Neural cell (in vitro differentiated cells): Measurements from ENCODE around the gene BCAP31. TPM values are rescaled to one million over a fixed set of nuclear protein-coding genes. Genes with fewer than 3 reads are reported as not detected.
"Not testable (repeated sequence)": the region's sequence is repeated elsewhere in the genome, so short reads cannot be mapped to it uniquely, and the experiment has no call there.

ENCODE experiments used
- H2AFZ ChIP-seq: fragments of 200-600, 300-800 bp; sonication (generic), shearing (Covaris generic); 2 replicates; pipeline ENCODE4 v1.6.0; 2014; ENCODE audit warnings: low read depth, mild to moderate bottlenecking, antibody characterized with exemption, low read length, moderate library complexity
- H3F3A ChIP-seq: fragments of 200-600 bp; shearing (Covaris generic); 2 replicates; pipeline ENCODE4 v1.6.1; 2016; ENCODE audit warnings: mild to moderate bottlenecking, moderate library complexity, mixed read lengths, antibody characterized with exemption, low read length; ENCODE audit not compliant: insufficient read depth, poor library complexity, severe bottlenecking
- H3K27ac ChIP-seq: fragments of 200-600, 300-800 bp; sonication (generic), shearing (Covaris generic); 2 replicates; pipeline ENCODE4 v1.5.1; 2014; ENCODE audit warnings: mild to moderate bottlenecking, low read length, moderate library complexity
- H3K27me3 ChIP-seq: fragments of 300-800, 200-600 bp; sonication (generic), shearing (Covaris generic); 2 replicates; pipeline ENCODE4 v1.6.0; 2014; ENCODE audit warnings: mild to moderate bottlenecking, low read depth, low read length, moderate library complexity; ENCODE audit not compliant: insufficient read depth
- H3K36me3 ChIP-seq: fragments of 300-800, 200-600 bp; sonication (generic), shearing (Covaris generic); 2 replicates; pipeline ENCODE4 v1.5.1; 2014; ENCODE audit warnings: mild to moderate bottlenecking, antibody characterized with exemption, low read length, moderate library complexity; ENCODE audit not compliant: insufficient read depth
- H3K4me2 ChIP-seq: fragments of 300-800, 200-600 bp; sonication (generic), shearing (Covaris generic); 2 replicates; pipeline ENCODE4 v1.6.0; 2014; ENCODE audit warnings: mild to moderate bottlenecking, low read length
- H3K4me3 ChIP-seq: fragments of 300-800, 200-600 bp; sonication (generic), shearing (Covaris generic); 2 replicates; pipeline ENCODE4 v1.5.1; 2014; ENCODE audit warnings: mild to moderate bottlenecking, low read length, moderate library complexity
- H3K79me2 ChIP-seq: fragments of 200-600 bp; shearing (Covaris generic); replicated peaks from 2 replicates; pipeline ENCODE4 v1.6.0; 2014; ENCODE audit warnings: mild to moderate bottlenecking, low read length, moderate library complexity; ENCODE audit not compliant: insufficient read depth
- H3K9ac ChIP-seq: fragments of 300-800, 200-600 bp; sonication (generic), shearing (Covaris generic); 2 replicates; pipeline ENCODE4 v1.6.1; 2016; ENCODE audit warnings: mild to moderate bottlenecking, low read length, mixed read lengths
- H3K9me2 ChIP-seq: fragments of 200-600 bp; shearing (Covaris generic); 2 replicates; pipeline ENCODE4 v1.6.1; 2016; ENCODE audit warnings: mild to moderate bottlenecking, low read length, mixed read lengths; ENCODE audit not compliant: insufficient read depth
- H3K9me3 ChIP-seq: fragments of 200-600, 300-800 bp; sonication (generic), shearing (Covaris generic); 2 replicates; pipeline ENCODE4 v1.6.1; 2016; ENCODE audit warnings: mild to moderate bottlenecking, mixed run types, low read length, moderate library complexity, mixed read lengths
- H4K20me1 ChIP-seq: fragments of 200-600 bp; shearing (Covaris generic); 2 replicates; pipeline ENCODE4 v1.6.1; 2016; ENCODE audit warnings: mild to moderate bottlenecking, mixed run types; ENCODE audit not compliant: insufficient read depth
- EP300 ChIP-seq: fragments of 450-650 bp; conservative IDR thresholded peaks from 2 replicates; pipeline ENCODE4 v1.6.1; 2014; ENCODE audit warnings: antibody characterized with exemption, mild to moderate bottlenecking, moderate library complexity; ENCODE audit not compliant: poor library complexity, severe bottlenecking
- EZH2 ChIP-seq: fragments of 200-600, 300-800 bp; shearing (Covaris generic), sonication (generic); IDR thresholded peaks from 2 replicates; pipeline ENCODE4 v1.6.1; 2014; ENCODE audit warnings: antibody characterized with exemption, low read length, borderline replicate concordance, mild to moderate bottlenecking; ENCODE audit not compliant: insufficient read depth, poor library complexity, severe bottlenecking
- MXI1 ChIP-seq: fragments of 450-650 bp; conservative IDR thresholded peaks from 2 replicates; pipeline ENCODE4 v1.6.1; 2014; ENCODE audit warnings: antibody characterized with exemption, mild to moderate bottlenecking; ENCODE audit not compliant: poor library complexity, severe bottlenecking
- POLR2AphosphoS5 ChIP-seq: IDR thresholded peaks from 2 replicates; pipeline ENCODE4 v1.6.1; 2012
- RAD21 ChIP-seq: fragments of 450-650 bp; conservative IDR thresholded peaks from 2 replicates; pipeline ENCODE4 v1.6.1; 2014; ENCODE audit warnings: antibody characterized with exemption, mild to moderate bottlenecking, moderate library complexity
- SMC3 ChIP-seq: fragments of 450-650 bp; conservative IDR thresholded peaks from 2 replicates; pipeline ENCODE4 v1.6.1; 2014; ENCODE audit warnings: antibody characterized with exemption, mild to moderate bottlenecking, moderate library complexity; ENCODE audit not compliant: poor library complexity
- TAF1 ChIP-seq: IDR thresholded peaks from 2 replicates; pipeline ENCODE4 v1.6.1; 2012; ENCODE audit warnings: low read depth
- polyA plus RNA-seq: library from polyadenylated mRNA; depleted of rRNA; stranded (reverse); fragments of >200 nt; gene quantifications from 2 replicates; pipeline ENCODE4 v1.2.3, GENCODE V29; 2014
- TF ChIP-seq, protein P1 (sequence below): fragments of 450-650 bp; IDR thresholded peaks from 2 replicates; pipeline ENCODE4 v1.5.1; 2014; ENCODE audit warnings: antibody characterized with exemption, mild to moderate bottlenecking, moderate library complexity; ENCODE audit not compliant: poor library complexity, severe bottlenecking
- TF ChIP-seq, protein P2 (sequence below): IDR thresholded peaks from 2 replicates; pipeline ENCODE4 v1.6.1; 2012; ENCODE audit warnings: borderline replicate concordance

The BCAP31 gene
- polyA plus RNA-seq, 1 donor from 2014 or later, result 182 TPM

DNA sequence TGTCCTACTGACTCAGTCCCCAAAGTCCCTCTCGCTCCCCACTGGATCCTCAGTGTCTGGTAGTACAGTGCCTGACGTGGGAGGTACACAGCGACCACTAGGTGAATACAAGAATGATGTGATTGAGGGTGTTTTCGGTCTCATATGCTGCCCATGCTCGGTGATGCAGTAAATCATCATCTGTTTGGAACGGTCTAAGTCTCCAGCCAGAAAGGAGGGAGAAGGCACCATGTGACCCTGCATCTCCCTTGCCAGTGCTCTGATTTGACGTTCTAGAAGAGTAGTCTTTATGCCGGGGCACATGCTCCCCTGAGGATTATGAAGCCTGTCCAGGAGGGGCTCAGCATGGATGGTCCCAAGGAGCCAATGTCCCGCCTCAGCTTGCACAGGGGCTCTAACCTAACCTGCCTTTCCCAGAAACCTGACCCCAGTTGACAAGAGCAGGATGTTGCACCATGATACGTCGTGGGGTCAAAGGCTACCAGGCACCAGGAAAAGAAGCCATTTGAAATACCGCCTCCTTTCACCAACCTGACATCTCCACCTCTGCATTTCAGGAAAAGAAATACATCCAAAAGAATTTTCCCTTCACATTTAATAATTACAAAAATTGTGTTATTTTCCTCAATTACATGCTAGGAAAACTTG, 26.1 kb upstream of the BCAP31 start:
- H3K36me3 ChIP-seq, result no peaks in the 10 kb centered on the region
- H3K9me3 ChIP-seq, result no peaks in the 10 kb centered on the region
- no peaks in the 10 kb centered on the region for H3F3A ChIP-seq
- H3K79me2 ChIP-seq, result no peaks in the 10 kb centered on the region
- no peaks in the 10 kb centered on the region for H3K27me3 ChIP-seq
- H2AFZ ChIP-seq, result no peak overlapping the region
- H3K9me2 ChIP-seq, result no peaks in the 10 kb centered on the region
- no peak overlapping the region for H3K4me3 ChIP-seq
- TF ChIP-seq EZH2 (no peak), EP300 (no peak), RAD21 (no peak), SMC3 (no peak), MXI1 (no peak), TAF1 (no peak), POLR2AphosphoS5 (no peak)
- TF ChIP-seq, protein P1, sequence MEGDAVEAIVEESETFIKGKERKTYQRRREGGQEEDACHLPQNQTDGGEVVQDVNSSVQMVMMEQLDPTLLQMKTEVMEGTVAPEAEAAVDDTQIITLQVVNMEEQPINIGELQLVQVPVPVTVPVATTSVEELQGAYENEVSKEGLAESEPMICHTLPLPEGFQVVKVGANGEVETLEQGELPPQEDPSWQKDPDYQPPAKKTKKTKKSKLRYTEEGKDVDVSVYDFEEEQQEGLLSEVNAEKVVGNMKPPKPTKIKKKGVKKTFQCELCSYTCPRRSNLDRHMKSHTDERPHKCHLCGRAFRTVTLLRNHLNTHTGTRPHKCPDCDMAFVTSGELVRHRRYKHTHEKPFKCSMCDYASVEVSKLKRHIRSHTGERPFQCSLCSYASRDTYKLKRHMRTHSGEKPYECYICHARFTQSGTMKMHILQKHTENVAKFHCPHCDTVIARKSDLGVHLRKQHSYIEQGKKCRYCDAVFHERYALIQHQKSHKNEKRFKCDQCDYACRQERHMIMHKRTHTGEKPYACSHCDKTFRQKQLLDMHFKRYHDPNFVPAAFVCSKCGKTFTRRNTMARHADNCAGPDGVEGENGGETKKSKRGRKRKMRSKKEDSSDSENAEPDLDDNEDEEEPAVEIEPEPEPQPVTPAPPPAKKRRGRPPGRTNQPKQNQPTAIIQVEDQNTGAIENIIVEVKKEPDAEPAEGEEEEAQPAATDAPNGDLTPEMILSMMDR, result no peak
- TF ChIP-seq, protein P2, sequence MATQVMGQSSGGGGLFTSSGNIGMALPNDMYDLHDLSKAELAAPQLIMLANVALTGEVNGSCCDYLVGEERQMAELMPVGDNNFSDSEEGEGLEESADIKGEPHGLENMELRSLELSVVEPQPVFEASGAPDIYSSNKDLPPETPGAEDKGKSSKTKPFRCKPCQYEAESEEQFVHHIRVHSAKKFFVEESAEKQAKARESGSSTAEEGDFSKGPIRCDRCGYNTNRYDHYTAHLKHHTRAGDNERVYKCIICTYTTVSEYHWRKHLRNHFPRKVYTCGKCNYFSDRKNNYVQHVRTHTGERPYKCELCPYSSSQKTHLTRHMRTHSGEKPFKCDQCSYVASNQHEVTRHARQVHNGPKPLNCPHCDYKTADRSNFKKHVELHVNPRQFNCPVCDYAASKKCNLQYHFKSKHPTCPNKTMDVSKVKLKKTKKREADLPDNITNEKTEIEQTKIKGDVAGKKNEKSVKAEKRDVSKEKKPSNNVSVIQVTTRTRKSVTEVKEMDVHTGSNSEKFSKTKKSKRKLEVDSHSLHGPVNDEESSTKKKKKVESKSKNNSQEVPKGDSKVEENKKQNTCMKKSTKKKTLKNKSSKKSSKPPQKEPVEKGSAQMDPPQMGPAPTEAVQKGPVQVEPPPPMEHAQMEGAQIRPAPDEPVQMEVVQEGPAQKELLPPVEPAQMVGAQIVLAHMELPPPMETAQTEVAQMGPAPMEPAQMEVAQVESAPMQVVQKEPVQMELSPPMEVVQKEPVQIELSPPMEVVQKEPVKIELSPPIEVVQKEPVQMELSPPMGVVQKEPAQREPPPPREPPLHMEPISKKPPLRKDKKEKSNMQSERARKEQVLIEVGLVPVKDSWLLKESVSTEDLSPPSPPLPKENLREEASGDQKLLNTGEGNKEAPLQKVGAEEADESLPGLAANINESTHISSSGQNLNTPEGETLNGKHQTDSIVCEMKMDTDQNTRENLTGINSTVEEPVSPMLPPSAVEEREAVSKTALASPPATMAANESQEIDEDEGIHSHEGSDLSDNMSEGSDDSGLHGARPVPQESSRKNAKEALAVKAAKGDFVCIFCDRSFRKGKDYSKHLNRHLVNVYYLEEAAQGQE, result no peak
- H3K9ac ChIP-seq, result no peak overlapping the region
- no peak overlapping the region for H3K4me2 ChIP-seq
- no peaks in the 10 kb centered on the region for H4K20me1 ChIP-seq
- H3K27ac ChIP-seq, result no peak overlapping the region

DNA sequence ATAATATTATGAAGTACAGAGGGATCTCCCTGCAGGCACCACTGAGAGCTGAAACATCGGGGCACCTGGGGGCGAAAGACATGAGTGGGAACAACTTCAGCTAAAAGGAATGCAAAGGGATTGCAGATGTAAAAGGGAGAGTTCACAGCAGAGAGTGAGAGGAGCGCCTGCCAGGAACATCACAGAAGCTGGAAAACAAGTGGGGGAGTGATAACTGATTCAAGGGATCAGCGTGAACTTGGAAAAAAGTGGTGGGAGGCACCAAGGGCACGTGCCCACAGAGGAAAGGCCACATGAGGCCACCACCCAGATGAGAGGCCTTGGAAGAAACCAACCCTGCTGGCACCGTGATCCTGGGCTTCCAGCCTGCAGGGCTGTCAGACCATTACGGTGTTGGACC, 24.8 kb upstream of the BCAP31 start:
- H3K4me2 ChIP-seq, H3K9me2 ChIP-seq, H2AFZ ChIP-seq, H3K36me3 ChIP-seq, H3K27ac ChIP-seq, H3K9ac ChIP-seq, H3K4me3 ChIP-seq, H3K9me3 ChIP-seq, H4K20me1 ChIP-seq, H3F3A ChIP-seq, H3K27me3 ChIP-seq, H3K79me2 ChIP-seq: not testable (repeated sequence)

DNA sequence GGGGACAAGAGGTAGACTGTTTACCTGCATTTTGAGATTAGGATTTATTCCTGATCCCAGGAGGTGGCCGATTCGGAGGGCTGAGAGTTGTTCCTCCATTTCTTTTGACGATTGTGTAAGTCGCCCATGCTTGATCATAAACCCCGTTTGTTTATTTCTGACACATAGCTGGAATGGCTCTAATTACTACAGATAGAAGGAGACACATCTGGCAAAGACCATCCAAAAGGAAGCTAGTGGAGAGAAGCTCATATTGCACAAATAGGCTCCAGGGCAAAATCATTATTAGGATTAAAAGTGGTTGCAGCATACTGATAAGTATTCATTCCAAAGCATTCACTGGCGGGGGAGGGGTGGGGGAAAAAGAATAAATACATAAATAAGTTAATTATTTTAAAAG, 22.8 kb upstream of the BCAP31 start:
- H3K9ac ChIP-seq, H3K9me3 ChIP-seq, H3K27me3 ChIP-seq, H2AFZ ChIP-seq, H3K4me3 ChIP-seq, H3K36me3 ChIP-seq, H3K27ac ChIP-seq, H3K79me2 ChIP-seq, H3K9me2 ChIP-seq, H3K4me2 ChIP-seq, H3F3A ChIP-seq, H4K20me1 ChIP-seq: not testable (repeated sequence)
